Stimulated activated CD8-positive, alpha-beta memory T cell treated with anti-CD3 and anti-CD28 coated beads, Interleukin-4, amount 100 ng/mL, for 24 hours (primary cell): Measurements from ENCODE around the gene NEBL.

Source experiments
- DNase-seq: peaks from one replicate; pipeline ENCODE4 v3.0.0-alpha.2; 2020; ENCODE audit warnings: low read depth

The NEBL gene

GRCh38 chr10:20778008-20778757 is 118.9 kb downstream of the NEBL start:
- no peak for DNase-seq

GRCh38 chr10:20776384-20777118 is 120.6 kb downstream of the NEBL start:
- DNase-seq, result no peak

- DNase-seq, result no peak
Measured at GRCh38 chr10:20771051-20771450, 126.1 kb downstream of the NEBL start.

DNA sequence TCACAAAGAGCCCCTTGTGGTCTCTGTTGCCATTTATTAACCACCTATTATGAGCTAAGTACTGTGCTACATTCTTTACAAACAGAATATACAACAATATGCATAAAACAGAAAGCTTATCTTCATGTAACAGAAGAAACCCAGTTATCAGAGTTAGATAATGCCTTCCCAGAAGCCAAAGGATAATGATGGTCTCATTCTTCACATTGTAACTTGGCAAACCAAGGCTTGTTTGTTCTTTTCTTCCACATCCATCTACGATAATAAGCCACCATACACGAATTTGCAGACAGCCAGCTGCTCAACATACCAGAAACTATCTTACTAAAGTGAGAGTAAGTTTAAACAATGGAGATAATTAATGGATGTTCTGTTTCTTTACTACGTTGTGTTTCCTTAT is 127.6 kb downstream of the NEBL start:
- no peak for DNase-seq

DNA sequence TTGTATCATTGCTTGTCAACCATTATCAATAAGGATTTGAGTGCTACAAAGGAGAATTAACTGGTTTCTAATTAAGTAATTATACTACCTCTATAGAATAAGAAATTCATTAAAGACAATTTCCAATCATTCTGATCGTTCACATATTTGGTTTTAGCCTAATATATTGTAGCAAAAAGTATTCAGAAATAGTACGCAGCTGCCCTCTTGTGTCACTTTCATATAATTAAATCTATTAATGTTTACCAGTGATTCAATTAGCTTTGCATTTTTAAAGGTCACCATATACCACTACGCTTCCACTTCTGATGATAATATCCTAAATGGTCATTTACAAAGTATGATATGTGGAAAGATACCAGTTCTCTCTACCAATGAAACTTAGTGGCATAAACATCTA is 128.3 kb downstream of the NEBL start:
- no peak for DNase-seq

DNA sequence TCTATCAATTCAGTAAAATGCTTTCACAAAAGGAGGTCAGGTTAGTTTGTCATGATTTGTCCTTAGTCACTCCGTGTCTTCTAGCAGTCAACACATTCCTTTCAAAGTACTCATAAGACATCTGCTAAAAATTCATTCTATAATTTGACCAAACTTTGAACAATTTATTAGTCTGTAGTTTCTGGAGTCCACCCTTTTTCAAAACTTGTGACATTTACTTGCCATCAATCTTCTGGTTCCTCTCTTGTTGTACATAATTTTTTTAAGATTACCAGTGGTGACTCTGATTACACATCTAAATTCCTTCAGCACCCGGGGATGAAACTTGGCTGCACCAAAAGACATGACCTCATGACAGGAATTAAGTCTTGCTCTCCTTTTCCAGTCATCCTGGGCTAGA is 130.1 kb downstream of the NEBL start:
- DNase-seq, result no peak

GRCh38 chr10:20765066-20765465 is 132.0 kb downstream of the NEBL start:
- no peak for DNase-seq

GRCh38 chr10:20760460-20760859 is 136.7 kb downstream of the NEBL start:
- no peak for DNase-seq

DNA sequence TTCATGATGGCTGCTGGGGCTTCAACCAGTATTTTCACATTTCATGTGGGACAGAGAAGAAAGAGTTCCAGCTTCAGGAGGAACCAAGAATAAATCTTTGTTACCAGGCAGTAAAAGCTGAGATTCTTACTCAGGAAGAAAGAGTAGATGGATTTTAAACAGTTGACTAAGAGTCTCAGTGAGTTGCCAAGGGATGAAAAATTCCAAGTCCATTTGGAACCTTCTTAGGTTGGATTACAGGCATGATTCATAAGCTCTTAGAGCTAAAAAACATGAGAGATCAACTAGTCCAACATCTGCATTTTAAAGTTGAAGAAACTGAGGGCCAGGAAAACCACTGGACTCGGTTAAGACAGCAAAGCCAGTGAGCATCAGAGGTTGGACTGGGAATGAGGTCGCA is 148.6 kb downstream of the NEBL start:
- no peak for DNase-seq

GRCh38 chr10:20747782-20748181 is 149.3 kb downstream of the NEBL start:
- DNase-seq, result no peak

- DNase-seq, result no peak
Measured at GRCh38 chr10:20746856-20747255, 150.3 kb downstream of the NEBL start.

DNA sequence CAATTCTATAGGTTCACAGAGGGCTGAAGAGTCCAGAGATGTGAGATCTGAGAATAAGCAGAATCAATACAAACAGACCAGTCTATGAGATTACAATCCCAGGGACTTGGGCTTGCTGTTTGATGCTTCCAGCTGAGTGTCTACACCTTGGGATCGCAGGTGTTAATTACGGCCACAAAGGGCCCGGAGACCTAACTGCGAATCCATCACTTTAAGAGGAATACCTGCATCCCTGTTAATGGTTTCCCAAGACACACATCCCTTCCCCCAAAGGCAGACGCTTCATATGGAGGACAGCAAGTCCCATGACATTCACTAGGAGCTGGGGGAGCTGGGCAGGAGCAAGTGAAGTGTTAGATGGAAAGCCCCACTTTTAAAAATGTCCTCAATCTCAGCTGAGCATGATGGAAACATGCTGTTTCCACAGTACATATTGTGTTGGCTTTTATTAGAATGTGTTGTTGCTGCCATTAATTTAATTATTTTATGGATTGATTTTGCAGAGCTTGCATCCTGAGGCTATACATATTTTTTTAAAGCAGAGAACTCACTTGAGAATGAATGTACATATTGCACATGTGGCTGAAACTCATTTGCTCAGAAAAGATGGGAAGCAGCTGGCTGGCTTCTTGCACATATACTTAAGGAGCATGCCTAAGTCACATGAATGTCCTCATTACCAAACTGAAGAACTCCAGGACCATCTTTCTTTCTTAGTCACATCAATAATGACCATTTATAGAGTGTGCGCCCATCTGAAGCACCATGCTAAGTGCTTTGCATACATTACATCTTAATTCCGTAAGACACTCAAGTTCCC is 151.3 kb downstream of the NEBL start:
- DNase-seq, result no peak

DNA sequence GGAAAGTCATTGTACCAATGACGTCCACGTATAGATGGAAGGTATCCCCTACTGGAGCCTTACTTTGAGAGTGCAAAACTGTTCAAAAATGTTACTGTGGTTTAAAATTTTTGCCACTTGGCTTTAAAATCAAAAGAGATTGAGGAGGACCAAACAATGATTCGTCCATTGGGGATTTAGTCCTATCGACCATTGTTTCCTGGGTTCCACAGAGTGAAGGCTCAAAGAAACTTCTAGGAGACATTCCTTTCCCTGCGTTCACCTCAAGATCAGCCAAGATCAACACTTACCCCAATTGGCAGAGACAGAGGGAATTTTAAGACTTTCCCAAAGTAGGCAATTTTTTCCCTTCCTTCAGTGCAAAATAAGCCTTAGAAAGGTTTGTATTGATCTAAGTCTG is 152.3 kb downstream of the NEBL start:
- no peak for DNase-seq

DNA sequence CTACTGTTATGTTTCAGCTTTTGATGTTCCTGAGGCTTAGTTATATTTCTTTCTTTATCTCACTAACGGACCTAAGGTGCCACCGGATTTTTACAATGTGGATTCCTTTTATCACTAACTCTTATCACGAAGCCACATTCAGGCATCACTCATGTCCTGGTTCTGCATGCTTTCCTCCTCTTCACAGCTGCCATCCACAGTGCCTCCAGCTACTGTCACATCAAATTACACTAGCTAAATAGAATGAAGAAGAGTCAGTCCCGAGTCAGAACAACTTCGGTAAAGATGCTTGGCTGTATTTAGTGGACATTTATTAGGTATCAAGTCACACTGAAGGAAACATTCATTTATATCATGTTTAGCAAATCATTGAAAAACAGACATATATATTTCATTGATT is 153.2 kb downstream of the NEBL start:
- DNase-seq, result no peak

DNA sequence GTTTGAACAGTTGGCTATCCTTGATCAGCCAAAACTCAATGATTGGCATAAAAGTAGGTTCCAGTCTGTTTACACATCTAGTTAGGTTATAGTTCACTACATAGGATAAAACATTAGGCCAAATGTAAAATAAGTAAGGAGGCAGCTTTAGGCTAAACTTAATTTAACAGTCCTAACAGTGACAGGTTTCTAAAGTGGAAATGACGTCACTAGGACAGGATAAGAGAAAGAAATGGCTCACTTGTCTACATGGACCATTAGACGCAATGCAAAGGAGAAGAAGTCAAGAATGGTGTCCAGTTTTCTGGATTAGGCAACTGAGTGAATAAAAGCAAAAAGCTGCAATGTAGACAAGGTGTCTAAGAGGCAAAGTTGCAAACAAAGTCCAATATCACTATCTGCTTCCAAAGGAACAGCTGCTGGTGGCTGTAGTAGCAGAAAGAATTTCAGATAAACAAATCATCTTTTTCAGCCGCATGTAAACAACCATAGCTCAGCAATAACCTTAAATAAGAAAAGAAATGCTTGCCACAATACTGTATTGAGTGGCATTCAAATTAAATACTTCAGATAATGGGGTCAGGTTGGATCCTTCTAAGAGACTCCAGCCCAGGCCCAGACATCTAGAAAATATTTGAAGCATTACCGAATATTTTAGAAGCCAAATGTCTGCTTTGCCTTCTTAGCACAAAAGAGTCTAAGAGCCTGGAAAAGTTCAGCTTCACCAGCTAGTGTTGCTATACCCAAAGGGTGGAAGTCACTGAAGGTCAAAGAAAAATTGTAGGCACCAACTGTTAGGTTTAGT is 154.2 kb downstream of the NEBL start:
- no peak for DNase-seq

DNA sequence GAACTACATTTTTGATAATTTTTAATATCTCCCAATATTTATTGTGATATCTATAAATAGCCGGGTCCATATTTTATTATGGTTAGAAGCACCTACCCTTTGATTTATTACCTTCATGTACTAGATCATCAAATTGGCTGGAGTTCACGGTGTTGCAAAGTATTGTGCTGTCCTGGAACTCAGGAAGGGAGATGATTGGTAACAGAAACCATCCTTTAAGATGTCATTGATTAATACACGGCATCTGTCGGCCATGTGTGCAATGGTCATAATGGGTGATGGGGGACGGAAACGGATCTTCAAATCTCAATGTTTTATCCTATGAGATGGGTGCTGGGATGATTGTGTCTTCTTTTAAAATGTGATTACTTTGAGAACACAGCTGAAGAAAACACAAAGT is 157.0 kb downstream of the NEBL start:
- DNase-seq, result no peak

DNA sequence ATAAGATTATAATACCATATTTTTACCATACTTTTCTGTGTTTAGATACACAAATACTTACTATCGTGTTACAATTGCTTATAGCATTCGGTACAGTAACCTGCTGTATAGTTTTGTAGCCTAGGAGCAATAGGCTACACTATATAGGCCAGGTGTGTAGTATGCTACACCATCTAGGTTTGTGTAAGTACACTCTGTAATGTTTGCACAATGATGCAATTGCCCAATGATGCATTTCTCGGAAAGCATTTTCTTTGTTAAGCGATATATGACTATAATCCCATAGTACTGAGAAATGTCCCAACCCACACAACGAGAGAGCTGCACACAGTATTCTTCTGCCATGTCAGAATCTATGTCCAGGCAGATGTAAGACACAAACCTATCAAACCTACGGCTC is 160.0 kb downstream of the NEBL start:
- no peak for DNase-seq
